Measurements from ENCODE around the gene SMPD3.

Gene SMPD3

DNA sequence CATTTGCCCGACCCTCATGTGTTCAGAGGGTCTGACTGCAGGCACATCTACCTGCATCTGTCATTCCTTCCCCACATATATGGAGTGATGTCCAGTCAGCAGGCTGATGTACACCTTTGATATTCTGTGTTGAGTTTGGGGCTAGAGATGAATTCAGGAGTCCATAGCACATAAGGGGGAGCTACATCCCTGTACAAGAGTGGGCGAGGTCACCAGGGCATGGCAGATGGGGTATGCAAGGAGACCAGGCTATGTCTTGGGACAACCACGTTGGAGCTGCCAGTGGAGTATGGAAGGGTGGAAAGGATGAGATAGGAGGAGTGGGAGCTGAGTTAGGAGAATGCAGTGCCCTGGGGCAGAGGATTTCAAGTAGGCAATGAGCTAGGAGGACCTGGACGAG lies 15.0 kb downstream of the SMPD3 start:
- no peak for DNase-seq

- DNase-seq: no peak
Measured at GRCh38 chr16:68432701-68433100, 15.6 kb downstream of the SMPD3 start.

- no peak for DNase-seq
Measured at GRCh38 chr16:68429076-68429854, 19.0 kb downstream of the SMPD3 start.

GRCh38 chr16:68427649-68428303 lies 20.5 kb downstream of the SMPD3 start:
- DNase-seq: no peak

DNA sequence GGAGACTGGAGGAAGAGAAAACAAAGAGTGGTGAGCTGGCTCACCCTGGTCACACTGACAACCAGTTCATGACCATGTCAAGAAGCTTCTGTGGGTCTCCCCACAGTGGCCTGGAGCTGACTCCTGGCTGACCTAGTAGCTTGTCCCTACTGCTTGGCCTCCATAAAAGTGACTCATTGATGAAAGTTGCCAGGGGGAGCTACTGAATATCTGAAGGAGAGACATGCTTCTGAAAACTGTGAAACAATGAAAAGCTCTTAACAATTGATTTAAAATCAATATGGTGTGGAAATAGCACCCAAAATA lies 22.0 kb downstream of the SMPD3 start:
- DNase-seq: no peak

DNA sequence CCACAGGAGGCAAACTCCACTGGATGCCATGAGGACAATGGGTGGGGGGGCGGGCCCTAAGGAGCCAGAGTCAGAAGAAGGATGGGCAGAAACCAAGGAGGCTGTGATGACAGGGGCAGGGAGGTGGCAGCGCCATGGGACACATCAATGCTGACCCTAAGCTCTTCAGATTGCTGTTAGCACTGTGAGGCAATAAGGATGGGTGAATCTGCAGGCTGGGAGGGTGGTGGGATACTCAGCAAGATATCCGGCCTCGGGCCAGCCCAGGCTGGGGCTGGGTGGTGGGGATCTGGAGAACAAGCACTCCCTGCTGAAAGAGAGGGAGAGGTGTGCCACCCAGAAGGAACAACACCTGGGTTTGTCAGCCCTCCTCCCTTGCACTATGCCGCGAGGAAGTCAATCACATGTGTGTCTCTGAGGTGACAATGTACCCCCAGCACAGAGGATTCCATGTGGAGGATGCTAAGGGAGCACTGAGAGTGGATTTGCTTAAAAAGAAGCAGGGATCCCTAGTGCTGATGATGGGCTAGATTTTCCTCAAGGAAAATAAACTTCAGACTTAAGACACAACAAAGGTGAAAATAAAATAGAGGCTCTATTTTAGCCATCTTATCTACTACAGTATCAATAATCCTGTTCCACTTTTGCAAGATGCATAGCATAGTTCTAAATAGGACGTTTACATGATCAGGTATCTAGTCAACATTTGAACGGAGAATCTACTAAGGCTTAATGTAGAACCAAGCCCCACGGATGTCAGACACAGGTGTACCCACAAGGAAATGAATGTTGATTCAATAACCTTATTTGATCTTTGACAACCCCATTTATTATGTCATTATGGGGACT lies 22.6 kb downstream of the SMPD3 start:
- DNase-seq: no peak

GRCh38 chr16:68423771-68424170 lies 24.5 kb downstream of the SMPD3 start:
- DNase-seq: no peak

DNA sequence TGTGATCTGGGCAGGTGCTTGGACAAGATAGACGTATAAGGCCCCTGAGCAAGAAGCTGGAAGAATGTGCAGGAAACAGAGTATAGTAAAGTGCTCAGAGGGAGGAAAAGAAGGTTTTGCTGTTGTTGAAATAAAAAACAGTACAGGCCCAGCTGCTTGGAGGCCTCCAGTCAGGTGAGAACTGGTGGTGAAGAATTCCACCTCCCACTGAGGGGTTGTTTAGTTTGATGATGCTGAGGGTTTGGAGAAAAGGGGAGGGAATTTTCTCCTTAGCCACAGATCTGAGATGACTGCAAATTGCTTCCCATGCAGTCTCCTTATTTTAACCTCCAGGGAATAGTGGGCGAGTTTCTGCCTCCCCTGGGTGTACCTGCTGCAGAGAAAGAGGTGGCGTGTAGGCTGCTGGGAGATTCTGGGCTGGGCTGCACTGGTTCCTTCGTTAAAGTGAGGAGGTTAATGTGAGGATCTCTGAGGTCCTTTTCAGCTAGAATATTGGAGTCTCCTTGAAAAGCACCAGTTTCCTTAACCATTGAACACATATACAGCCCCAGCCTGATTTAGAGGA lies 25.8 kb downstream of the SMPD3 start:
- no peak for DNase-seq

GRCh38 chr16:68421076-68421475 lies 27.2 kb downstream of the SMPD3 start:
- no peak for DNase-seq

DNA sequence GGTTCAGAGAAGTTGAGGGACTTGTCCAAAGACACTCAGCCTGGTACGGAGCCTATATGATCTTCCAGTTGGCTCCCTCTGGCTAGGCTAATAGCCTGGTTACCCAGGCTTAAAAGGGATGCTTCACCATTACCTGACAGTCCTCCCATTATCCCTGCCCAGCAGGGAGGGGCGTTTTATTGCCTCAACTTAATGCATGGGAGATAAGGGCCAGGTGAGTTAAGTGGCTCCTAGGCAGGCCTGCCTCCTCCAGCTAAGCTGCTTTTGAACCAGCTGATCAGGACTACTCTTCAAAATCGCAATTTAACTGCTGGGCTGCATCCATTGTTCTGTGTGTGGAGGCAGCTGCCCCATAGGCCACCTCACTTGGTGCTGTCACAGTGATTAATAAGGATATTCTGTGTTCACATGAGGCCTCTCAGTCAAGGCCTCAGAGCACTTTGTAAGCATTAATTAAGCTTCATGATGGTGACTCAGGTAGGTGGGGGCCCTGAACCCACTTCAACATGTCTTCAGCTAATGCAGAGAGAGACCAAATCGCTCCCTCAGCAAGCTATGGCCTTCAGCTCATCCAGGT lies 27.9 kb downstream of the SMPD3 start:
- DNase-seq: no peak

- DNase-seq: peak; percentile 62 to 70
Measured at GRCh38 chr16:68417711-68418301, 30.5 kb downstream of the SMPD3 start.

DNA sequence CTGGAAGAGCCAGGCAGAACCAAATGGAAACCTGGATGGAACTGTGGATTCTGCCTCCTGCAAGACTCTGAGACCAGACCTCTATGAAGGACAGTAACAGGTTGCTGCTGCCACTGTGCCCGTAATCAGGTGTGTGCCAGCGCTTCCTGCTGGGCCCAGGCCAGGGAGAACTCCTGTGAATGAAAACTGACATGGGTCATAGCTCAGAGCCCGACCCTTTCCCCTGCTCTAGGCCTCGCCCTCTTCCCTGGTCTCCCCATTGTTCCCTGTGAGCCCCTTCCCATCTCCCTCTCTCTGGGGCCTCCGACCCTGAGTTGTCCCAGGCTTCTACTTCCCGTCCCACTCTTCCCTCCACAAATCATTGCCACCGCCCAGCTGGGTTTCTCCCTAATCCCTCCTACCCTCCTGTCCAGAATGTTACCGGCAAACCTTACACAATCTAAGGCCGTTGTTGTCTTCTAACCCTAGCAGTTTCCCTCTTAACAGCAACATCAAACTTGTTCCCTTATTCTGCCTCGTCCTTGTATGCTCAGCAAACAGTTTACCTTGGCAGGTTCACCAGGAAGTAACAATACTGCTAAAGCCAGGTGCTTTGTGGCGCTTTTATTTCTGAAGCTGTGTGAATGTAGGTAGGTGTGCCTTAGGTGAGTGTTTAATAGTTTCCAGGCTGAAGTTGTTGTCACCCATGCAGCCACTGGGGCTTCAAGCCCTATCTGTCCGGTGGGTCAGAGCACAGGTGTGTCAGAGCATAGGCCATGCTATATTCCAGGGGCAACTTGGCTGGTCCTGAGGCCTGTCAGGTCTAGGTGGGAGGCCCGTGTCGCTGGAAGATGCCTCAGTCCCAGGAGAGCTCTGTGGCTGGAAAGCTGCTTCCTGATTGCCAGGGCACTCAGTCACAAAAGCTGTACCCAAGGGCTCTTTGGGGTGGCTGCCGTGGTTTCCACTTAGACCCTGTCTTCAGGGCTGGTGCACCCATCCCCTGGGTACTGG lies 32.0 kb downstream of the SMPD3 start:
- DNase-seq: no peak

GRCh38 chr16:68414581-68414980 lies 33.7 kb downstream of the SMPD3 start:
- DNase-seq: no peak

- no peak for DNase-seq
Measured at GRCh38 chr16:68412061-68412460, 36.2 kb downstream of the SMPD3 start.

GRCh38 chr16:68411086-68411485 lies 37.2 kb downstream of the SMPD3 start:
- no peak for DNase-seq

- no peak for DNase-seq
Measured at GRCh38 chr16:68408967-68409366, 39.3 kb downstream of the SMPD3 start.

DNA sequence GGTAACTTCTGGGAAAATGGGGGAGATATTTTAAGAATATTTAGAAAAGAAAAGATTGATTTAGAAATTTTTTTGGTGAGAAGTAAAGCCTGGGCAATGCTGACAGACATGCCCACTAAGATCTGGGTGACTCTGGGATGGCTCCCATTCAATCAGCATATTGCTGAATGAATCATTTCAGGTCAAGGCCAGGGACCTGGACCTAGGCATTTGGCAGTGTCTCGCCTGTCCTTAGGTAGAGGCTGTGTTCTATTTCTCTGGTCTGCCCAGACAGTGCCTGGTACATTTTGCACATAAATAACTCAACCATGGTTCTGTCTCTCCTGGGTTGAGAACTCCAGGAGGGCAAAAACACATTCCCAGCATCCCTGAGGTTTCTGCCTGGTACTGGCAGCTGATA lies 39.9 kb downstream of the SMPD3 start:
- no peak for DNase-seq

DNA sequence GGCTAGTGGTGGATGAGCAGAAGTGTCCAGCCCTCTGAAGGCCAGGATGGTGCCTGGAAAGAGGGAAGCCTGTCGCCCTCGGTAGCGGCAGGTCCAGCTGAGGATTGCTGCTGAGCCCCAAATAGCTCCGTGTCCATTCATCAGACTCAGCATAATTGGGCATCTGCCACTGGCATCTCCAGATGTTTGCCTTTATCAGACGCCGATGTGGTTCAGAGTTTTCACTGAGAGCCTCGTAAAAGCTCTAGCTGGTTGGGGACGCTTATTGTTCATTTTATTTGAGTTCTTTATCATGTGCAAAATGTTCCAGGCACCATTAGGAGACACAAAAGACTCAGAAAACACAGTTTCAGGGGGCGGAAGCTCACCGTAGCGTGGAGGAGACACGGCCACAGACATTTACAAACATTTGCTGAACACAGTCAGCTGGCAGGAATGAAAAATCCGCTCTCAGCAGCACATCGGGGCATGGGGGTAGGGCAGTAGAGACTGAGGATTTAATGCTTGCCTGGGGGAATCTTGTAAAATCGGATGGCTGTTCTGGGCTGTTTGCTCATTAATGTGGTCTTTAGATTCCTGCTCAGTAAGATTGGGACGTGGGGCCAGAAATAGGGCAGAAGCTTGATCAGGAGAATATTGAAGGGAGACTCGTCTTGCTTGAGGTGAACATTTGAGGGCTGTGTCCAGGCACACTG lies 41.7 kb downstream of the SMPD3 start:
- DNase-seq: no peak

GRCh38 chr16:68404736-68405345 lies 43.5 kb downstream of the SMPD3 start:
- DNase-seq: no peak

GRCh38 chr16:68403704-68404103 lies 44.6 kb downstream of the SMPD3 start:
- no peak for DNase-seq

Data from activated CD4-positive, alpha-beta T cell treated with anti-CD3 and anti-CD28 coated beads, Interleukin-2, amount 50 U/mL, for 48 hours (primary cell).